ENCODE data around the gene OSTN.
"Not testable (repeated sequence)": the region's sequence is repeated elsewhere in the genome, so short reads cannot be mapped to it uniquely, and the experiment has no call there.

Gene OSTN

GRCh38 chr3:191198932-191199331 lies at the start of gene OSTN:
TSS of gene OSTN (plus strand) at chr3:191199241. CDS start at chr3:191212533, 13,292 bp downstream.
- no peak for DNase-seq

GRCh38 chr3:191151653-191152052 lies 47.4 kb upstream of the OSTN start:
- DNase-seq: no peak

- DNase-seq: no peak
Measured at GRCh38 chr3:191154827-191155226, 44.2 kb upstream of the OSTN start.

- DNase-seq: no peak
Measured at GRCh38 chr3:191158247-191158646, 40.8 kb upstream of the OSTN start.

GRCh38 chr3:191158815-191159214 lies 40.2 kb upstream of the OSTN start:
- no peak for DNase-seq

GRCh38 chr3:191165802-191166201 lies 33.2 kb upstream of the OSTN start:
- no peak for DNase-seq

GRCh38 chr3:191166368-191166767 lies 32.7 kb upstream of the OSTN start:
- no peak for DNase-seq

- no peak for DNase-seq
Measured at GRCh38 chr3:191169566-191169965, 29.5 kb upstream of the OSTN start.

GRCh38 chr3:191170097-191170496 lies 28.9 kb upstream of the OSTN start:
- no peak for DNase-seq

GRCh38 chr3:191175102-191175501 lies 23.9 kb upstream of the OSTN start:
- DNase-seq: no peak

GRCh38 chr3:191176038-191176785 lies 22.8 kb upstream of the OSTN start:
- DNase-seq: no peak

- DNase-seq: not testable (repeated sequence)
Measured at GRCh38 chr3:191185382-191185781, 13.7 kb upstream of the OSTN start.

- DNase-seq: not testable (repeated sequence)
Measured at GRCh38 chr3:191188246-191188645, 10.8 kb upstream of the OSTN start.

- DNase-seq: not testable (repeated sequence)
Measured at GRCh38 chr3:191192270-191192669, 6.8 kb upstream of the OSTN start.

GRCh38 chr3:191192941-191193340 lies 6.1 kb upstream of the OSTN start:
- DNase-seq: no peak

- DNase-seq: no peak
Measured at GRCh38 chr3:191197761-191198306, 1.2 kb upstream of the OSTN start.

GRCh38 chr3:191198480-191198879 lies 561 bp upstream of the OSTN start:
- no peak for DNase-seq

GRCh38 chr3:191210032-191210431 lies 11.0 kb downstream of the OSTN start:
- DNase-seq: no peak

GRCh38 chr3:191216510-191216909 lies 17.5 kb downstream of the OSTN start:
- no peak for DNase-seq

- no peak for DNase-seq
Measured at GRCh38 chr3:191217301-191217700, 18.3 kb downstream of the OSTN start.

GRCh38 chr3:191220908-191221307 lies 21.9 kb downstream of the OSTN start:
- DNase-seq: no peak

- no peak for DNase-seq
Measured at GRCh38 chr3:191221638-191222037, 22.6 kb downstream of the OSTN start.

GRCh38 chr3:191227541-191227940 lies 28.5 kb downstream of the OSTN start:
- DNase-seq: no peak

- DNase-seq: no peak
Measured at GRCh38 chr3:191234216-191234615, 35.2 kb downstream of the OSTN start.

Measured in stimulated activated naive CD4-positive, alpha-beta T cell treated with Interleukin-2 at 50 U/mL for 16 hours (primary cell).